Spinal cord (tissue), 10 donors: ENCODE data around the gene GSG1L. TPM values are rescaled to one million over a fixed set of nuclear protein-coding genes. Genes with fewer than 3 reads are reported as not detected.
A peak's percentile ranks its signal among the peaks of the same experiment; 100 is the strongest.
"Not testable (repeated sequence)": the region's sequence is repeated elsewhere in the genome, so short reads cannot be mapped to it uniquely, and the experiment has no call there.

Experiments used
- DNase-seq, 6 donors: peaks; one replicate each; pipeline versions ENCODE4 v3.0.0 to v3.0.0-alpha.2; 2013 to 2015; ENCODE audit warnings: low spot score in 6 of 6, low read depth in 4 of 6
- H3K27ac ChIP-seq: one replicate; pipeline ENCODE4 v1.5.1; 2013; ENCODE audit warnings: low read depth, low read length, control low read depth
- H3K27me3 ChIP-seq: one replicate; pipeline ENCODE4 v1.6.1; 2013; ENCODE audit warnings: low read length; ENCODE audit not compliant: control insufficient read depth, insufficient read depth
- H3K36me3 ChIP-seq: one replicate; pipeline ENCODE4 v1.6.1; 2013; ENCODE audit warnings: low read length; ENCODE audit not compliant: control insufficient read depth, insufficient read depth
- H3K4me1 ChIP-seq: one replicate; pipeline ENCODE4 v1.6.1; 2013; ENCODE audit warnings: low read length; ENCODE audit not compliant: control insufficient read depth, insufficient read depth
- H3K4me3 ChIP-seq: one replicate; pipeline ENCODE4 v1.5.1; 2013; ENCODE audit warnings: low read depth, low read length, control low read depth
- H3K9me3 ChIP-seq: one replicate; pipeline ENCODE4 v1.6.1; 2013; ENCODE audit warnings: low read length; ENCODE audit not compliant: control insufficient read depth, insufficient read depth
- WGBS: methylation state at CpG from one replicate; pipeline ENCODE4 v1.1.5; 2013; ENCODE audit warnings: missing lambda C conversion rate; ENCODE audit not compliant: insufficient coverage; 5-methylcytosine and 5-hydroxymethylcytosine counted together
- polyA plus RNA-seq, 2 donors: library from polyadenylated mRNA; unstranded; fragments of 120-200 nt; gene quantifications; one replicate each; pipeline ENCODE4 v1.2.1, GENCODE V29; 2013; ENCODE audit not compliant: insufficient read length in 2 of 2
- total RNA-seq, 2 donors: library from RNA; depleted of rRNA in 1 of 2; stranded (reverse); fragments of 120-200 nt in 1 of 2; fragments of >200 nt in 1 of 2; gene quantifications; one replicate each; pipeline versions ENCODE4 v1.2.3 to v1.2.4, GENCODE V29; 2013 to 2014
- donor health status: healthy.

GSG1L gene
- total and polyA plus RNA-seq, 4 donors = 7.5 to 26.1 (median 18.0) TPM

DNA sequence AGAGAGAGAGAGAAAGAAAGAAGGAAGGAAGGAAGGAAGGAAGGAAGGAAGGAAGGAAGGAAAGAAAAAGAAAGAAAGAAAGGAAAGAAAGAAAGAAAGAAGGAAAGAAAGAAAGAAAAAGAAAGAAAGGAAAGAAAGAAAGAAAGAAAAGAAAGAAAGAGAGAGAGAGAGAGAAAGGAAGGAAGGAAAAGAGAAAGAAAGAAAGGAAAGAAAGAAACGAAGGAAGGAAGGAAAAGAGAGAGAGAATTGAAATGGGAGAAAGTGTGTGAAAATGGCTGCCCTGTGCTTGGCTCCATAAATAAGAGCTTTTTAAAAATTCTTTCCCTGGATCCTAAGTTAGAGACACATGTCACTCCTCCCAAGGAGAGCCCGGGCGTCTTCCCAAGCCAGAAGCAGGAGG lies 83.8 kb downstream of the GSG1L start:
- not testable (repeated sequence) for H3K27ac ChIP-seq, DNase-seq, H3K36me3 ChIP-seq, H3K4me3 ChIP-seq, H3K27me3 ChIP-seq, H3K9me3 ChIP-seq
- peaks cover 14% of the 10 kb centered on the region for H3K4me1 ChIP-seq
- 37% methylated on average over 2 of the region's 3 CpGs for WGBS

- H3K27ac ChIP-seq = no peak overlapping the region
- no peak for DNase-seq
- no peaks in the 10 kb centered on the region for H3K36me3 ChIP-seq
- H3K4me3 ChIP-seq = no peak overlapping the region
- 67% methylated on average over 4 of the region's 4 CpGs for WGBS
- H3K9me3 ChIP-seq = no peaks in the 10 kb centered on the region
- H3K4me1 ChIP-seq = peaks cover 14% of the 10 kb centered on the region
- no peaks in the 10 kb centered on the region for H3K27me3 ChIP-seq
These were observed 84.6 kb downstream of the GSG1L start for GRCh38 chr16:27978876-27979275.

- H3K4me1 ChIP-seq = peaks cover 17% of the 10 kb centered on the region
- DNase-seq = peak in 2 of 6 donors; percentile 54 to 76
- no peaks in the 10 kb centered on the region for H3K9me3 ChIP-seq
- H3K36me3 ChIP-seq = no peaks in the 10 kb centered on the region
- no peaks in the 10 kb centered on the region for H3K27me3 ChIP-seq
- H3K4me3 ChIP-seq = no peak overlapping the region
- no peak overlapping the region for H3K27ac ChIP-seq
- 53% methylated on average over 6 of the region's 7 CpGs for whole genome bisulfite sequencing
These were observed 85.5 kb downstream of the GSG1L start for GRCh38 chr16:27977966-27978365.

DNA sequence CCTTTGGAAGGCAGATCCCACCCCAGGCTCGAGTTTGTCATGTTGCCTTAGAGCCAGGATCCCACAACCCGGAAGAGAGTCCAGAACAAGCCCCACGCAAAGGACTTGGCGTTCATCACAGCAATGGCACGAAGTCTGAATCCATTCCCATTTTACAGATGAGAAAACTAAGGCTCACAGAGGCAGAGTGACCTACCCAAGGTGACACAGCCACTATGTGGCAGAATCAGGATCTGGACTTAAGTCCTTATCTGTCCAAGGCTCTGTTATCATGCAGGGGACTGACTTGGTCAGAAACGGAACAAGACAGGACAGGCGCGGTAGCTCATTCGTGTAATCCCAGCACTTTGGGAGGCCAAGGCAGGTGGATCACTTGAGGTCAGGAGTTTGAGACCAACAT lies 86.5 kb downstream of the GSG1L start:
- DNase-seq = no peak
- Histone ChIP-seq H3K27ac (no peak overlapping the region), H3K36me3 (no peaks in the 10 kb centered on the region), H3K27me3 (no peaks in the 10 kb centered on the region), H3K4me1 (peaks cover 17% of the 10 kb centered on the region), H3K4me3 (no peak overlapping the region), H3K9me3 (no peaks in the 10 kb centered on the region)
- WGBS = 93% methylated on average over 9 of the region's 9 CpGs

- WGBS = 84% methylated on average over 6 of the region's 11 CpGs
These were observed 88.5 kb downstream of the GSG1L start for GRCh38 chr16:27974896-27975540.

DNA sequence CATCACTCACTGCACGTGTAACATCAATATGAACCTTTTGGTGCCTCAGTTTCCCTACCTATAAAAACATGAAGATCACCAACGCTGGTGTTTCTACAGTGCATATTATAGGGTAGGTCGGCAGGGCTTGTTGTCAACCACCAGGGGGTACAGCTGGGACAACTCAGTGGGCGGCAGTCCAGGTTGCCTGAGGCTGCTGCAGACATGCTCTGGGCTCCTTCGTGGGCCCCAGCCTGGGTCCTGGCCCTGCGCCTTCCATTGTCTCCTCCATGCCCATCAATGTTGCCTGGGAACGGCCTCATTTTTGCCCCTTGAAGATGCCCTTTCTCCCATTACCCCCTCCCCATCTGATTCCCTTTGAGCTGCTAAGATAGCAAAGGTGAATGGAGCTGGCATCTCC lies 89.8 kb downstream of the GSG1L start:
- H3K36me3 ChIP-seq = no peaks in the 10 kb centered on the region
- H3K27ac ChIP-seq = no peak overlapping the region
- DNase-seq = no peak
- H3K4me3 ChIP-seq = no peak overlapping the region
- WGBS = 46% methylated on average over 5 of the region's 7 CpGs
- peaks cover 3% of the 10 kb centered on the region for H3K4me1 ChIP-seq
- H3K27me3 ChIP-seq = no peaks in the 10 kb centered on the region
- H3K9me3 ChIP-seq = peaks cover 2% of the 10 kb centered on the region

More at GRCh38 chr16:27974896-27975540, 88.5 kb downstream of the GSG1L start:
- Histone ChIP-seq H3K27me3 (no peaks in the 10 kb centered on the region), H3K4me3 (no peak overlapping the region), H3K9me3 (peaks cover 2% of the 10 kb centered on the region), H3K27ac (no peak overlapping the region), H3K4me1 (peaks cover 7% of the 10 kb centered on the region), H3K36me3 (no peaks in the 10 kb centered on the region)
- DNase-seq = no peak

- DNase-seq = peak in 3 of 6 donors; percentile 4 to 70 (median 37)
- 7% methylated on average over 4 of the region's 4 CpGs for WGBS
- H3K27ac ChIP-seq = no peak overlapping the region
- no peaks in the 10 kb centered on the region for H3K27me3 ChIP-seq
- peaks cover 2% of the 10 kb centered on the region for H3K9me3 ChIP-seq
- no peaks in the 10 kb centered on the region for H3K36me3 ChIP-seq
- H3K4me3 ChIP-seq = no peak overlapping the region
- H3K4me1 ChIP-seq = peaks cover 3% of the 10 kb centered on the region
These were observed 91.0 kb downstream of the GSG1L start for GRCh38 chr16:27972500-27972899.

- no peaks in the 10 kb centered on the region for H3K36me3 ChIP-seq
- WGBS = no CpG with 5 or more reads among the region's 4 CpGs
These were observed 93.9 kb downstream of the GSG1L start for GRCh38 chr16:27969574-27969973.

GRCh38 chr16:27967169-27967568 lies 96.3 kb downstream of the GSG1L start:
- 65% methylated on average over 4 of the region's 5 CpGs for WGBS
- no peaks in the 10 kb centered on the region for H3K4me1 ChIP-seq
- no peak for DNase-seq
- H3K9me3 ChIP-seq = peaks cover 2% of the 10 kb centered on the region
- H3K36me3 ChIP-seq = no peaks in the 10 kb centered on the region
- no peak overlapping the region for H3K27ac ChIP-seq
- H3K4me3 ChIP-seq = no peak overlapping the region
- H3K27me3 ChIP-seq = no peaks in the 10 kb centered on the region

More at GRCh38 chr16:27969574-27969973, 93.9 kb downstream of the GSG1L start:
- DNase-seq = no peak
- Histone ChIP-seq H3K4me3 (no peak overlapping the region), H3K27me3 (no peaks in the 10 kb centered on the region), H3K27ac (no peak overlapping the region), H3K4me1 (peaks cover 3% of the 10 kb centered on the region), H3K9me3 (peaks cover 2% of the 10 kb centered on the region)

GRCh38 chr16:27966756-27967155 lies 96.8 kb downstream of the GSG1L start:
- Histone ChIP-seq H3K27ac (no peak overlapping the region), H3K27me3 (no peaks in the 10 kb centered on the region), H3K9me3 (peaks cover 2% of the 10 kb centered on the region), H3K4me1 (no peaks in the 10 kb centered on the region), H3K36me3 (peaks cover under 1% of the 10 kb centered on the region), H3K4me3 (no peak overlapping the region)
- DNase-seq = no peak
- 91% methylated on average over 3 of the region's 4 CpGs for WGBS
